SU-DHL-6 (cell line): Measurements from ENCODE around the gene KY.
A peak's percentile ranks its signal among the peaks of the same experiment; 100 is the strongest.

Experiments
- CTCF ChIP-seq: fragments of 200-600 bp; sonication (generic); IDR thresholded peaks from one replicate; pipeline ENCODE4 v1.5.1; 2017; ENCODE audit warnings: antibody characterized with exemption, mild to moderate bottlenecking, low read length, moderate library complexity; ENCODE audit not compliant: insufficient read depth, poor library complexity, severe bottlenecking
- EZH2phosphoT487 ChIP-seq: fragments of 200-600 bp; sonication (generic), shearing (Covaris generic); conservative IDR thresholded peaks from 2 replicates; pipeline ENCODE4 v1.6.1; 2018; ENCODE audit warnings: mild to moderate bottlenecking, antibody characterized with exemption, low read length, moderate library complexity, mixed read lengths

GRCh38 chr3:134600685-134601463 is 49.9 kb downstream of the KY start:
- TF ChIP-seq CTCF (peak; percentile 86), EZH2phosphoT487 (no peak)
